Measurements from ENCODE around the gene PLPPR3.

The PLPPR3 gene

DNA sequence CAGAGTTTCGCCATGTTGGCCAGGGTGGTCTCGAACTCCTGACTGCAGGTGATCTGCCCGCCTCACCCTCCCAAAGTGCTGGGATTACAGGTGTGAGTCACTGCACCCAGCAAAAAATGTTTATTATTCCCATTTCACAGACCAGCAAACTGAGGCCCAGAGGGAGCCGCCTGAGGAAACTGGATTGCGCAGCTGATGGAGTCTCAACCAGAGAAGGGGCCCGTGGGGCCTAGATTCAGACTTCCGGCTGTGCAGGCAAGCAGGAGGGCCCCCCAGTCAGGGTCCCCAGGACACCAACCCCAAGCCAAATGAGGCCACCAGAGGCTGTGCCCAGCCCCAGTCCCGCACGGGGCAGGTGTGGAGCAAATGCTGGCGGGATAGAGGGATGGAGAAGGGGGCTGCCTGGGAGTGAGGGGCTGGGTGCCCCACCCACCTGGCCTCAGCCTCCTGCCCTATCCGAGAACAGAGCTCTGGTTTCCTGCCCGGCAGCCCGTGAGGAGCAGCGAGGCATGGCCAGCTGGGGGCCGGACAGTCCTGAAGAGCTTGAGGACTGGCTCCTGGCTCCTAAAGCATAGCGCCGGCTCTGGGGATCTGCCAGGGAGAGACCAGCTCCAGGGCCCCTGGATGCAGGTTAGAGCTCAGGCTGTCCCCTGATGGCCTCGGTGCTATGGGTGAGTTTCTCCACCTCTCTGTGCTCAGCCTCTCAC is 48.9 kb downstream of the PLPPR3 start:
- no peak for DNase-seq (ENCODE audit: low read depth)

DNA sequence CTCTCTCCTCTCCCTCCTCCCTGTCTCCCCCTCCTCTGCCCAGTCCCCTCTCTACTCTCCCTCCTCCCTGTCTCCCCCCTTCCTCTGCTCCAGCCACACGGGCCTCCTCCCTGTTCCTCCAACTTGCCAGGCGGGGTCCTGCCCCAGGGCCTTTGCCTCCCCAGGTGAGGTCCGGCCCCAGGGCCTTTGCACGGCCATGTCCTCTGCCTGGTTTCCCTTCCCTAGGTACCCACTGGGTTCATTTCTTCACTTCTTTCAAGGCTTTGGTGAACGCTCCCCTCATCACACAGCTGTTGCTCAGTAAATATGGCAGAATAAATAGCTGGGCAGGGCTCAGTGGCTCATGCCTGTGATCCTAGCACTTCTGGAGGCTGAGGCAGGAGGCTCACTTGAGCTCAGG is 49.7 kb downstream of the PLPPR3 start:
- DNase-seq (ENCODE audit: low read depth): no peak

DNA sequence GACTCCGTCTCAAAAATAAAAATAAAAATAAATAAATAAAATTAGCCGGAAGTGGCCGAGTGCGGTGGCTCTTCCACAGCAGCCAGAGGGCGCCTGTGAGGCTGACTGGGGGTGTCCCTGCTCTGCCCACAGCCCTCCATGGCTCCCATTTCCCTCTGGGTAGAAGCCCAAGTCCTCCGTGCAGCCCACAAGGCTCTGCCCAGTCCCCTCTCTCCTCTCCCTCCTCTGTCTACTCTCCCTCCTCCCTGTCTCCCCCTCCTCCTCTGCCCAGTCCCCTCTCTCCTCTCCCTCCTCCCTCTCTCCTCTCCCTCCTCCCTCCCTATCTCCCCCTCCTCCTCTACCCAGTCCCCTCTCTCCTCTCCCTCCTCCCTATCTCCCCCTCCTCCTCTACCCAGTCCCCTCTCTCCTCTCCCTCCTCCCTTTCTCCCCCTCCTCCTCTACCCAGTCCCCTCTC is 50.4 kb downstream of the PLPPR3 start:
- peak; percentile 64 for DNase-seq (ENCODE audit: low read depth)

DNA sequence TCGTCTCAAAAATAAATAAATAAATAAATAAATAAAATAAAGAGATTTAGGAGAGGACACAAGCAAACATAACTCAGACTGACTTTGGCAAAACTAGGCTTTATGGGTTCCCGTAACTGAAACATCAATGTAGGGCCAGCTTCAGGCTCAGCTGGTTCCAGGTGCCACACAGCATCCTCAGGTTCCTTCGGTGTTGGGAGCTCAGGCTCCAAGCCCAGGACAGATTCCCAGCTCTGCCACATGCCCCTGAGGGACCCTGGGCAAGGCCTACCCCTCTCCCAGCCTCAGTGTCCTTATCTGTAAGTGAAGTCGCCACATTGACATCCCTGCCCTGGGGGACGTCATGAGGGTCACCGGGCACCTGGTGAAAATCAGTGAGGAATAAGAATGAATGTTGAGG is 52.1 kb downstream of the PLPPR3 start:
- DNase-seq (ENCODE audit: low read depth): no peak

DNA sequence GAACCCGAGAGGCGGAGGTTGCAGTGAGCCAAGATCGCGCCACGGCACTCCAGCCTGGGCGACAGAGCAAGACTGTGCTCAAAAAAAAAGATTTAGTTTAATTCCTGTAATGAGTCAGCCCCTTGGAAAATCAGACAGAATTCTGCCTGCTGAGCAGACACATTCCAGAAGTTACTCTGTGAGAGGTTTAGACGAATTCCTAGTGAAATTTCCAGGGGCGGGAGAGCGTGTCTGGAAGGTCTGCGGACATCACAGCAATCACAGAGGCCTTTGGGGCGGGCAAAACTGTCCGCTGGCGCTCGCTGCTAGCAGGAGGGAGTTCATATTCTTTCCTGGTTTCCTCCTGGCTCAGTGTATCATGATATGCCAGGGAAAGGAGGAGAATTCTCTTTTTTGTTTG is 53.3 kb downstream of the PLPPR3 start:
- peak; percentile 96 for DNase-seq (ENCODE audit: low read depth)

DNA sequence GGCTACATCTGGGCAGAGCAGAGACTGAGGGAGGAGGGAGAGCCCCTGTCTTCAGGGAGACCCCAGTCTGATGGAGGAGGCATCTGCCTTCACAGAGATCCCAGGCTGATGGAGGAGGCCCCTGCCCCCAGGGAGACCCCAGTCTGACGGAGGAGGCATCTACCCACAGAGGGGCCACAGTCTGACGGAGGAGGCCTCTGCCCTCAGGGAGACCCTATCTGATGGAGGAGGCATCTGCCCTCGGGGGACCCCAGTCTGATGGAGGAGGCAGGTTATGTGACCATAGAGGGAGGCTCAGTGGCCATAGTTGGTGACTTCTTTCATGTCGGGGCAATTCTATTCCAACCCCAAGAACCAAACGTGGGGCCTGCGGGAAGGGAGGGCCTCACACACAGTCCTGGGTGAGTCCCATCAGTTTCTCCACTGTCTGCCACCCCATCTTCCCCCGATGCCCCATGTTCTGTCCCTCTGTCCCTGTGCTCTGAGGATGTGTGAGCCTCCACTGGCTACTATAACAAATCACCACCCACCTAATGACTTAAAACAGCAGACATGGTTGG is 56.5 kb downstream of the PLPPR3 start:
- no peak for DNase-seq (ENCODE audit: low read depth)

DNA sequence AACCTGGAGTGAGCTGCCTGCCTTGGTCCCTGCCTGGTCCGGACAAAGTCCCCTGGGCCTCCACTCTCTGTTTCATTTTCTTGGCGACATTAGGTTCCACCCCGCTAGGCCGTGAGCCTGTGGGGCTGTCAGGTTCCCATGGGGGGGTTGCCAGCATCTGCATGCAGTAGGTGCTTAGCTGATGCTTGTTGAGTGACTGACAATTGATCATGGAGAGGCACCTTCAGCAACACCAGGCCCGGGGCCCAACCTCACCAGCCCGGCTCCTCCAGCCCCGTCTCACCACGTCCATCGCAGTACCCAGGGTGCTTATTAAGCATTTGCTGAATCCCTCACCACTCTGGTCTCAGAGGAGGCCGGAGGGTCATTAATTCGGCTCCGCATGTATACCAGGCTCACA is 57.5 kb downstream of the PLPPR3 start:
- no peak for DNase-seq (ENCODE audit: low read depth)

DNA sequence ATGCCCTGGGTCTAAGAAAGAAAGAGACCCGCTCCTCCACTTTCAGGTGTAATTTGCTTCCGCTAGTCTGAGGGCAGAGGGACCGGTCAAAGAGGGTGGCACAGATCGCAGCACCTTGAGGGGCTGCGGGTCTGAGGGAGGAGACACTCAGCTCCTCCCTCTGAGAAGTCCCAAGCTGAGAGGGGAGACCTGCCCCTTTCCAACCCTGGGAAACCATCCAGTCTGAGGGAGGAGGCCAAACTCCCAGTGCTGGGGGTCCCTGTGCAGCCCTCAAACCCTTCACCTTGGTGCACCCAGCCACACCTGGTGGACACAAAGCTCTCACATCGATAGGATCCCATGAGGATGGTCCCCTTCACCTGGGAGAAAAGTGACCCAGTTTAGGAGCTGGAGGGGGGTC is 57.9 kb downstream of the PLPPR3 start:
- DNase-seq (ENCODE audit: low read depth): no peak

DNA sequence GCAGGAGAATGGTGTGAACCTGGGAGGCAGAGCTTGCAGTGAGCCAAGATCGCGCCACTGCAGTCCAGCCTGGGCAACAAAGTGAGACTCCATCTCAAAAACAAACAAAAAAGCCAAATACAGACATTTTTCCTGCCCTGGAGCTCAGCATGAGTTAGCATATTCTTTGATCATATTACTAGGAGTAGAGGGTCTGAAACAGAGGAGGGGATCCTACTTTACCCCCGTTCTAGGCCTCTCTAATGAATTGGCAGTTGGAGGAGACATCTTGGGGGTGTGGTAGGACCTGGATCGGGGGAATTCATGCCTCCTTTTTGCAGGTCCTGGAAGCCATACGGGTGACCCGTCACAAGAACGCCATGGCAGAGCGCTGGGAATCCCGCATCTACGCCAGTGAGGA is 58.6 kb downstream of the PLPPR3 start:
- no peak for DNase-seq (ENCODE audit: low read depth)

Measured in EH (cell line).